ENCODE results near the gene CALCOCO2.
A peak's percentile ranks its signal among the peaks of the same experiment; 100 is the strongest.
"Not testable (repeated sequence)": the region's sequence is repeated elsewhere in the genome, so short reads cannot be mapped to it uniquely, and the experiment has no call there.

CALCOCO2 gene, protein sequence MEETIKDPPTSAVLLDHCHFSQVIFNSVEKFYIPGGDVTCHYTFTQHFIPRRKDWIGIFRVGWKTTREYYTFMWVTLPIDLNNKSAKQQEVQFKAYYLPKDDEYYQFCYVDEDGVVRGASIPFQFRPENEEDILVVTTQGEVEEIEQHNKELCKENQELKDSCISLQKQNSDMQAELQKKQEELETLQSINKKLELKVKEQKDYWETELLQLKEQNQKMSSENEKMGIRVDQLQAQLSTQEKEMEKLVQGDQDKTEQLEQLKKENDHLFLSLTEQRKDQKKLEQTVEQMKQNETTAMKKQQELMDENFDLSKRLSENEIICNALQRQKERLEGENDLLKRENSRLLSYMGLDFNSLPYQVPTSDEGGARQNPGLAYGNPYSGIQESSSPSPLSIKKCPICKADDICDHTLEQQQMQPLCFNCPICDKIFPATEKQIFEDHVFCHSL

GRCh38 chr17:48830840-48831548 is at the start of gene CALCOCO2:
CALCOCO2 (plus strand) TSS chr17:48831035; CDS start chr17:48841708, 10,673 bp downstream.
- H3K4me1 ChIP-seq (ENCODE audit: control insufficient read depth, insufficient read depth, low read length) = peaks cover 6% of the 10 kb centered on the region; the same call in 1 of the 2 replicates
- H3K27ac ChIP-seq (ENCODE audit: low read depth, low read length) = no peak within 1 kb of the TSS
- no peaks in the 10 kb centered on the region for H3K9me3 ChIP-seq (ENCODE audit: control insufficient read depth, insufficient read depth, low read depth, low read length)

GRCh38 chr17:48787828-48788227 is 43.0 kb upstream of the CALCOCO2 start:
- Histone ChIP-seq H3K36me3 (ENCODE audit: control insufficient read depth, insufficient read depth, low read length) (no peaks in the 10 kb centered on the region), H3K27me3 (ENCODE audit: control insufficient read depth, insufficient read depth, low read length) (peaks cover 49% of the 10 kb centered on the region), H3K4me1 (ENCODE audit: control insufficient read depth, insufficient read depth, low read length) (peaks cover 11% of the 10 kb centered on the region)

More at GRCh38 chr17:48830840-48831548, at the start of gene CALCOCO2:
- peak within 1 kb of the TSS; percentile 99 for H3K4me3 ChIP-seq (ENCODE audit: low read depth, low read length)
- H3K36me3 ChIP-seq (ENCODE audit: control insufficient read depth, insufficient read depth, low read length) = no peaks in the 10 kb centered on the region
- peak within 1 kb of the TSS; percentile 66 for H3K9ac ChIP-seq (ENCODE audit: low read length)
- H3K27me3 ChIP-seq (ENCODE audit: control insufficient read depth, insufficient read depth, low read length) = no peaks in the 10 kb centered on the region

DNA sequence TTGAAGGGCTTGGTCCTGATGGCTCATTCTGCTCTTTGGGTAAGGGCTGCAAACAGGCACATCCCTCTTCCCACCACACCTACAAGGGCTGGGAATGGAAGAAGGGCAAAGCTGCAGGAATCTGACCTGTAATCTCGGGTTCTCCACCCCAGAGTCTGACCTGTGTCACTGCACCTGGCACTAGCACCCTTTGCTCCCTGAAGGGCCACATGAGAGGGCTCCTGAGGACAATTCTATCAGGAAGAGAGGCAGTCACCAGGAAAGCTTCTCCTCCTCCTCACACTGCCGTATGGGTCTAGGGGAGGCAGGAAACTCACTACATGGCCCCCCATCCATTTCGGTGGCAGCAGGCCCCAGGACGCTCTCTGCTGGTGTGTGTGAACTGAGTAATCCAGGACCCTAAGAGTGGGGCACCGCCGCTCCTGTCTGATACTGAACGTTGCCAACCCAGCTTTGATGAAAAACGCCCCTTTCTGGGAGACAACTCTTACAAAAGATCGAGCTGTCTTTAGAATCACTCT is 40.2 kb upstream of the CALCOCO2 start:
- Histone ChIP-seq H3K4me1 (ENCODE audit: control insufficient read depth, insufficient read depth, low read length) (peaks cover 11% of the 10 kb centered on the region), H3K27me3 (ENCODE audit: control insufficient read depth, insufficient read depth, low read length) (peaks cover 55% of the 10 kb centered on the region), H3K4me3 (ENCODE audit: low read depth, low read length) (no peak overlapping the region), H3K36me3 (ENCODE audit: control insufficient read depth, insufficient read depth, low read length) (no peaks in the 10 kb centered on the region), H3K9me3 (ENCODE audit: control insufficient read depth, insufficient read depth, low read depth, low read length) (no peaks in the 10 kb centered on the region), H3K9ac (ENCODE audit: low read length) (no peak overlapping the region), H3K27ac (ENCODE audit: low read depth, low read length) (no peak overlapping the region)

More at GRCh38 chr17:48787828-48788227, 43.0 kb upstream of the CALCOCO2 start:
- Histone ChIP-seq H3K27ac (ENCODE audit: low read depth, low read length) (no peak overlapping the region), H3K9me3 (ENCODE audit: control insufficient read depth, insufficient read depth, low read depth, low read length) (no peaks in the 10 kb centered on the region), H3K4me3 (ENCODE audit: low read depth, low read length) (no peak overlapping the region), H3K9ac (ENCODE audit: low read length) (no peak overlapping the region)

DNA sequence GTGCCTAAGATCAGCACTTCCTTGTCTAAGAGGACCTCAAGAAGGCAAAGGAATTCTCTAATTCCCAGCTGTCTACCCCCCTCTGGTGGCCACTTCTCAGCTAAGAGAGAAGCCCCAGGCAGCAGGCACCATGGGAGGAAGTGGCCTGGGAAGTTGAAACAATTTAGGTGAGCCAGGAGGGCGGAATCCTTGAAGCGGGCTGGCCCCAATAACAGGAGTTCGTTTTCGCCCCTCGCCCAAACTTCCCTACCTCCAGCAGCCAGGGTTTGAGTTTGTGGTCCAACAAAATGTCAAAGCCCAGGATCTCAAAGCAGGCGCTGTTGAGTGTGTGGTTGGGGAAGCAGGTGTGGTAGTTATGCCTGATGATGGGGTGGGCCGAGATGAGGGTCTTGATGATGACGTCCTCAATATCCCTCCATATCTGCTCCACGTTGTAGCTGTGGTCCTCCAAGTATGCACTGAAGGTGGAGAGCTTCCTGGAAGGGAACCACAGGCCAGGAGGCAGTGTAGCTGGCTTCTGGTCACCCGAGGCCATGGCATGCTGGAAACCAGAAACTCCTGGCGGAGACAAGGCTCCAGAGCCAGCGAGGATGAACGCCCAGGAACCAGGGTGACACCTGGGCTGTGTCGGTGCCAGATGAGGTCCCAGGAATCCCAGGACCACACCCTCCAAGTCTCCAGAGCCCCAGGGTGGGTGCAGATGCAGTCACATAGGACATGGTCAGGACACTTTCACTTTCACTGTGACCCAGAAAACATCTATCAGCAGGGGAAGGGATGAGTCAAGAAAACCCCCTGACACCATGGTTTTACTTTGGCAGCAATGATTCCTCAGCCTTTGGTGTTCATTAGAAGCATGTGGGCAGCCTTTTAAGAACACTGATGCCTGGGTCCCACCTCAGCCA is 39.5 kb upstream of the CALCOCO2 start:
- no peaks in the 10 kb centered on the region for H3K36me3 ChIP-seq (ENCODE audit: control insufficient read depth, insufficient read depth, low read length)
- no peaks in the 10 kb centered on the region for H3K9me3 ChIP-seq (ENCODE audit: control insufficient read depth, insufficient read depth, low read depth, low read length)
- H3K4me1 ChIP-seq (ENCODE audit: control insufficient read depth, insufficient read depth, low read length) = peaks cover 11% of the 10 kb centered on the region
- H3K27me3 ChIP-seq (ENCODE audit: control insufficient read depth, insufficient read depth, low read length) = peaks cover 51% of the 10 kb centered on the region
- no peak overlapping the region for H3K27ac ChIP-seq (ENCODE audit: low read depth, low read length)
- no peak overlapping the region for H3K9ac ChIP-seq (ENCODE audit: low read length)
- H3K4me3 ChIP-seq (ENCODE audit: low read depth, low read length) = no peak overlapping the region

DNA sequence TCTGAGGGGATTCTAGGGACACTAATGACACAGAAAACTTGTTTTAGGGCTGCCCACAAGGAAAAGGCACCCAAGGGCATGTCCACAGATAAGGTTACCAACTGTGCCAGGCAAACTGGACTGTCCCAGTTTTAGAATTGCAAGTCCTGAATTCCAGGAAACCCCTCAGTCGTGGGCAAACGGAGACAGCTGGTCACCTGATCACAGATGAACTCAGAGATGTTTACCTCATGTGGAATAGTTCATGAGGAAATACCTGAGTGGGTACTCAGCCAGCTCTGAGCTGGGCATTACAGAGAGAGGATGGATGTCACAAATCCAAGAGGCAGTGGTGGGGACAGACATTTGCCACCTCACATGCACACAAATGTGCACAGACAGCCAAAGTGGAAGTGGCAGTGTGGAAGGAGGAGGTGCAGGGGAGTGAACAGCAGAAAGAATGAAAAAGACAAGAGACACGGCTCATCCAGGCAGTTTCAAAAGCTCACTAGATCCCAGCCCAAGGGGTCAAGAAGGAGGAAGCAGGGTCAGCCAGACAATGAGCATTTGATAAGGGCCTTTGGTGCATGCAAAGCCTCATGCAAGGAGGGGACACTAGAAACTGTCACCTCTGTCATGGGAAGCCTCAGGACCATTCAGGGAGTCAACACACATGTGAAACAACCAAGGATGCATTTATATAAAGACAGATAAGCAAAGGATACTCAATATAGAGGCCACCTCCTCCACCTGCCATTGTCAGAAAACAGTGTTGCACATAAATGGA is 38.6 kb upstream of the CALCOCO2 start:
- Histone ChIP-seq H3K9me3 (ENCODE audit: control insufficient read depth, insufficient read depth, low read depth, low read length) (no peaks in the 10 kb centered on the region), H3K36me3 (ENCODE audit: control insufficient read depth, insufficient read depth, low read length) (no peaks in the 10 kb centered on the region), H3K27me3 (ENCODE audit: control insufficient read depth, insufficient read depth, low read length) (peaks cover 51% of the 10 kb centered on the region), H3K27ac (ENCODE audit: low read depth, low read length) (no peak overlapping the region), H3K4me3 (ENCODE audit: low read depth, low read length) (no peak overlapping the region), H3K9ac (ENCODE audit: low read length) (no peak overlapping the region), H3K4me1 (ENCODE audit: control insufficient read depth, insufficient read depth, low read length) (peaks cover 11% of the 10 kb centered on the region)

DNA sequence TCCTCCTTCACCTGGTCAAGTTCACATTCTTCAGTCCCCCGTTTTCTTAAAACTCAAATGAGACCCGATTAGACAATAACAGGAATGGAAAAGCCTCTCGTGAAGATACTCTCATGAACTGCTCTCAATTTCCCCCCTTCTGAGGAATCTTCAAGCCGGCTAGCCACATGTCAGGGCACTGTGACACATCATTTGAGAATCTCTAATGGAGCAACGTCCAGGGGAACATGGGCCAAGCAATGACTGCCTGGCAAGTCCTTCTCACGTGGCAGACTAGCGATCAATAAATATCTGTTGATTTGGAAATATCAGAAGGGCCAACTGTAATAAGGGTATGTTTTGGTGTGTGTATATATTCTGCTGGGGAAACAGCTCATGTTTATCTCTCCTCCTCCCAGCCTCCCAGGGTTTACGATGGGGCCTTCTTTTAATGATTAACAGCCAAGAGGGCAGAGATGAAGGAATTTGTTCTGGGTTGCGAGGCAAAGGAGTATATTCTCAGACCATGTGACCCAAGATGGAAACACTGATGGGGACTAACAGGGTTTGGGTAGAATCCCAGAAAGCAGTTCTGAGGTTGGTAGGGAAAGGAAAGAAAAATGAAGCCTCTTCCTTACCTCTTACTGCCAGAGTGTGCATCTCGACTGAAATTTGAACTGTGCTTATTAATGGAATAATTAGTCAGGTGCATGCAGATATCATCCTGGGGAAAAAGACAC is 35.2 kb upstream of the CALCOCO2 start:
- Histone ChIP-seq H3K4me1 (ENCODE audit: control insufficient read depth, insufficient read depth, low read length) (peaks cover 9% of the 10 kb centered on the region), H3K27ac (ENCODE audit: low read depth, low read length) (no peak overlapping the region), H3K9ac (ENCODE audit: low read length) (no peak overlapping the region), H3K9me3 (ENCODE audit: control insufficient read depth, insufficient read depth, low read depth, low read length) (no peaks in the 10 kb centered on the region), H3K36me3 (ENCODE audit: control insufficient read depth, insufficient read depth, low read length) (no peaks in the 10 kb centered on the region), H3K4me3 (ENCODE audit: low read depth, low read length) (no peak overlapping the region), H3K27me3 (ENCODE audit: control insufficient read depth, insufficient read depth, low read length) (peaks cover 36% of the 10 kb centered on the region)

GRCh38 chr17:48796163-48796522 is 34.7 kb upstream of the CALCOCO2 start:
- not testable (repeated sequence) for H3K27ac ChIP-seq (ENCODE audit: low read depth, low read length); H3K9ac ChIP-seq (ENCODE audit: low read length); H3K4me1 ChIP-seq (ENCODE audit: control insufficient read depth, insufficient read depth, low read length); H3K36me3 ChIP-seq (ENCODE audit: control insufficient read depth, insufficient read depth, low read length); H3K9me3 ChIP-seq (ENCODE audit: control insufficient read depth, insufficient read depth, low read depth, low read length); H3K4me3 ChIP-seq (ENCODE audit: low read depth, low read length)
- peaks cover 33% of the 10 kb centered on the region; the same call in 1 of the 2 replicates for H3K27me3 ChIP-seq (ENCODE audit: control insufficient read depth, insufficient read depth, low read length)

- Histone ChIP-seq H3K4me1 (ENCODE audit: control insufficient read depth, insufficient read depth, low read length) (no peaks in the 10 kb centered on the region), H3K27ac (ENCODE audit: low read depth, low read length) (no peak overlapping the region), H3K9me3 (ENCODE audit: control insufficient read depth, insufficient read depth, low read depth, low read length) (no peaks in the 10 kb centered on the region), H3K27me3 (ENCODE audit: control insufficient read depth, insufficient read depth, low read length) (peaks cover 4% of the 10 kb centered on the region; the same call in 1 of the 2 replicates), H3K9ac (ENCODE audit: low read length) (no peak overlapping the region), H3K4me3 (ENCODE audit: low read depth, low read length) (no peak overlapping the region), H3K36me3 (ENCODE audit: control insufficient read depth, insufficient read depth, low read length) (no peaks in the 10 kb centered on the region)
Observed at GRCh38 chr17:48799069-48799723, 31.6 kb upstream of the CALCOCO2 start.

- H3K4me1 ChIP-seq (ENCODE audit: control insufficient read depth, insufficient read depth, low read length) = no peaks in the 10 kb centered on the region
- H3K36me3 ChIP-seq (ENCODE audit: control insufficient read depth, insufficient read depth, low read length) = no peaks in the 10 kb centered on the region
- H3K9me3 ChIP-seq (ENCODE audit: control insufficient read depth, insufficient read depth, low read depth, low read length) = no peaks in the 10 kb centered on the region
- no peak overlapping the region for H3K4me3 ChIP-seq (ENCODE audit: low read depth, low read length)
- H3K9ac ChIP-seq (ENCODE audit: low read length) = no peak overlapping the region
- no peak overlapping the region for H3K27ac ChIP-seq (ENCODE audit: low read depth, low read length)
- H3K27me3 ChIP-seq (ENCODE audit: control insufficient read depth, insufficient read depth, low read length) = no peaks in the 10 kb centered on the region
Observed at GRCh38 chr17:48800626-48801217, 30.1 kb upstream of the CALCOCO2 start.

Measured in HUES6 (cell line).